Esophagus squamous epithelium (tissue), 4 donors: ENCODE results near the gene DHRSX.

Source experiments
- POLR2A ChIP-seq, 4 donors: fragments of 450-650 bp; IDR thresholded peaks; one replicate each; pipeline ENCODE4 v1.6.1; 2017; ENCODE audit warnings: antibody characterized with exemption in 4 of 4, mild to moderate bottlenecking in 4 of 4, moderate library complexity in 3 of 4
- TF ChIP-seq, protein P1 (sequence below), 6 experiments: fragments of 450-650 bp in 4 of 6; fragments of 200-600 bp in 2 of 6; sonication (generic) in 2 of 6; IDR thresholded peaks; one replicate each; pipeline ENCODE4 v1.5.1; 2016 to 2019; ENCODE audit warnings: antibody characterized with exemption in 6 of 6, mild to moderate bottlenecking in 4 of 6, moderate library complexity in 4 of 6

DNA sequence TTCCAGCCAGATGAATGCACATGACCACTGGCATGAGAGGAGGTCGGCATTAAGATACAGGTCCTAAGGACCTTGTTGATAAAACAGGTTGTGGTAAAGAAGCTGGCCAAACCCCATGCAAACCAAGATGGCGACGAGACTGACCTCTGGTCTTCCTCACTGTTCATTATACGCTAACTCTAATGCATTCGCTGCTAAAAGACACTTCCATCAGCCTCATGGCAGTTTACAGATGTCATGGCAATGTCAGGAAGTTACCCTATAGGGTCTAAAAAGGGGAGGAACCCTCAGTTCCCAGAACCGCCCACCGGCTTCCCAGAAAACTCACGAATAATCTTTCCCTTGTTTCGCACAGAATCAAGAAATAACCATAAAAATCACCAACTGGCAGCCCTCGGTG, 182.4 kb downstream of the DHRSX start:
- no peak for TF ChIP-seq POLR2A (IDR thresholded peaks at IDR 0.05)
- TF ChIP-seq, protein P1, sequence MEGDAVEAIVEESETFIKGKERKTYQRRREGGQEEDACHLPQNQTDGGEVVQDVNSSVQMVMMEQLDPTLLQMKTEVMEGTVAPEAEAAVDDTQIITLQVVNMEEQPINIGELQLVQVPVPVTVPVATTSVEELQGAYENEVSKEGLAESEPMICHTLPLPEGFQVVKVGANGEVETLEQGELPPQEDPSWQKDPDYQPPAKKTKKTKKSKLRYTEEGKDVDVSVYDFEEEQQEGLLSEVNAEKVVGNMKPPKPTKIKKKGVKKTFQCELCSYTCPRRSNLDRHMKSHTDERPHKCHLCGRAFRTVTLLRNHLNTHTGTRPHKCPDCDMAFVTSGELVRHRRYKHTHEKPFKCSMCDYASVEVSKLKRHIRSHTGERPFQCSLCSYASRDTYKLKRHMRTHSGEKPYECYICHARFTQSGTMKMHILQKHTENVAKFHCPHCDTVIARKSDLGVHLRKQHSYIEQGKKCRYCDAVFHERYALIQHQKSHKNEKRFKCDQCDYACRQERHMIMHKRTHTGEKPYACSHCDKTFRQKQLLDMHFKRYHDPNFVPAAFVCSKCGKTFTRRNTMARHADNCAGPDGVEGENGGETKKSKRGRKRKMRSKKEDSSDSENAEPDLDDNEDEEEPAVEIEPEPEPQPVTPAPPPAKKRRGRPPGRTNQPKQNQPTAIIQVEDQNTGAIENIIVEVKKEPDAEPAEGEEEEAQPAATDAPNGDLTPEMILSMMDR (IDR thresholded peaks at IDR 0.05): no peak
